Mucosa of stomach (tissue), 1 donor: Measurements from ENCODE around the gene SAMD1.
"Not testable (repeated sequence)": the region's sequence is repeated elsewhere in the genome, so short reads cannot be mapped to it uniquely, and the experiment has no call there.

Source experiments
- H3K27me3 ChIP-seq: one replicate; pipeline ENCODE4 v1.7.0; 2013; ENCODE audit warnings: mild to moderate bottlenecking, low read length; ENCODE audit not compliant: control insufficient read depth, insufficient read depth
- H3K36me3 ChIP-seq: one replicate; pipeline ENCODE4 v1.7.0; 2013; ENCODE audit warnings: low read length; ENCODE audit not compliant: control insufficient read depth, insufficient read depth
- H3K4me1 ChIP-seq: one replicate; pipeline ENCODE4 v1.7.0; 2013; ENCODE audit warnings: mild to moderate bottlenecking, low read length; ENCODE audit not compliant: control insufficient read depth, insufficient read depth
- H3K4me3 ChIP-seq: one replicate; pipeline ENCODE4 v1.7.0; 2013; ENCODE audit warnings: low read length
- H3K9ac ChIP-seq: one replicate; pipeline ENCODE4 v1.7.0; 2013; ENCODE audit warnings: mild to moderate bottlenecking, low read length, moderate library complexity
- H3K9me3 ChIP-seq: one replicate; pipeline ENCODE4 v1.7.0; 2013; ENCODE audit warnings: mild to moderate bottlenecking, low read length, moderate library complexity; ENCODE audit not compliant: control insufficient read depth
- donor health status: Pancreatic carcinoma.

Gene SAMD1

DNA sequence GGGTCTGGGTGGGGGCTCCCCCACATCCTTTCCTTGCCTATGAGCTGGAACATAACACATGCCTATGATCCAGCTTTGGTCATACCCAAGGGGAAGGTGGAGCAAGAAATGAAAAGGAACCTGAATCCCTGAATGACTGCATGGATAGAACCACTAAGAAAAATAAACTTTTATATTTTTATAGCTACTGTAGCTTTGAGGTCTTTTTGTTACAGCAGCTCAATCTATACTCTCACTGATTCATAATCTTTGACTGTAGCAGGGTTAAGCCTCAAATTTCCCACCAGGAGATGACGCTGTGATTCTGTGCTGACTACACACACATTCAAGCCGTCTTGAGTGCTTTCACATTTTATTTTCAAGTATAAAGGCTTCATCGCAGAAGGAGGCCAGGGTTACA is 37.5 kb downstream of the SAMD1 start:
- peaks cover 4% of the 10 kb centered on the region for H3K27me3 ChIP-seq
- peaks cover 3% of the 10 kb centered on the region for H3K4me1 ChIP-seq
- H3K9me3 ChIP-seq = no peaks in the 10 kb centered on the region
- no peaks in the 10 kb centered on the region for H3K36me3 ChIP-seq
- no peak overlapping the region for H3K9ac ChIP-seq
- no peak overlapping the region for H3K4me3 ChIP-seq

DNA sequence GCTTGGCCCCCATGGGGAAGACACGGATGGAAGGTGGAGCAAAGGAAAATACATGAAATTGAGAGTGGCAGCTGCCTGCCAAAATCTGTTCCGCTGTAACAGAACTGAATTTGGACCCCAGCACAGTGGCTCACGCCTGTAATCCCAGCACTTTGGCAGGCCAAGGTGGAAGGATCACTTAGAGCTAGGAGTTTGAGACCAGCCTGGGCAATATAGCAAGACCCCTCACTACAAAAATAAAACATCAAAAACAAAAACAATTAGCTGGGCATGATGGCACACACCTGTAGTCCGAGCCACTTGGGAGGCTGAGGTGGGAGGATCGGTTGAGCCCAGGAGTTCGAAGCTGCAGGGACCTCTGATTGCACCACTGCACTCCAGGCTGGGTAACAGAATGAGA is 38.1 kb downstream of the SAMD1 start:
- Histone ChIP-seq H3K4me3 (no peak overlapping the region), H3K4me1 (peaks cover 3% of the 10 kb centered on the region), H3K27me3 (no peaks in the 10 kb centered on the region), H3K9ac (no peak overlapping the region), H3K9me3 (no peaks in the 10 kb centered on the region), H3K36me3 (no peaks in the 10 kb centered on the region)

DNA sequence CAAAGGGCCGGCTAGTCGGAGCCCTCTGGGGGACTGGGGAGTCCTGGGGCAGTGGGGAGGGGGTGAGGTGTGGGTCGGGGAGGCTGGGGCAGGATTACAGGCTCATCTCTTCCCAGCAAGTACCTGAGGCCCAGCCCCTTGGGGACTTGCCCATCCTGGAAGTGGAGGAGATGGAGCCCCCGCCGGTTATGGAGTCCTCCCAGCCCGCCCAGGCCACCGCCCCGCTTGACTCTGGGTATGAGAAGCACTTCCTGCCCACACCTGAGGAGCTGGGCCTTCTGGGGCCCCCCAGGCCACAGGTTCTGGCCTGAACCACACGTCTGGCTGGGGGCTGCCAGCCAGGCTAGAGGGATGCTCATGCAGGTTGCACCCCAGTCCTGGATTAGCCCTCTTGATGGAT is 38.6 kb downstream of the SAMD1 start:
- Histone ChIP-seq H3K27me3 (no peaks in the 10 kb centered on the region), H3K9ac (no peak overlapping the region), H3K36me3 (no peaks in the 10 kb centered on the region), H3K9me3 (no peaks in the 10 kb centered on the region), H3K4me3 (no peak overlapping the region), H3K4me1 (peaks cover 3% of the 10 kb centered on the region)

- H3K9ac ChIP-seq, H3K4me3 ChIP-seq, H3K27me3 ChIP-seq, H3K4me1 ChIP-seq, H3K9me3 ChIP-seq, H3K36me3 ChIP-seq: not testable (repeated sequence)
Observed at GRCh38 chr19:14050961-14051360, 39.6 kb downstream of the SAMD1 start.

DNA sequence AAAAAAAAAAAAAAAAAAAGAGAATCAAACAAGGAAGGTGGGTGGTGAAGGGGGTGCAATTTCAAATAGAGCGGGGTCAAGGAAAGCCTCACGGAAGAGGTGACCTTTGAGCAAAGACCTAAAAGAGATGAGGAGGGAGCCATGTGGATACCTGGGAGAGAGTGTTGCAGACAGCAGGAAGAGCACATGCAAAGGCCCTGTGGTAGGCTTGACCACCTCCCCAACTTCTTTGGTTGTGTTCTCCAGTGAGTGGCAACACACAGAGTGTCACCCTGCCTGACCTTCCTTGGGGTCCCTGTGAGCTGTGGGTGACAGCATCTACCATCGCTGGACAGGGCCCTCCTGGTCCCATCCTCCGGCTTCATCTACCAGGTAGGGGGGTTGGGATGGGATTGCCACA is 40.0 kb downstream of the SAMD1 start:
- Histone ChIP-seq H3K36me3 (no peaks in the 10 kb centered on the region), H3K27me3 (no peaks in the 10 kb centered on the region), H3K9me3 (no peaks in the 10 kb centered on the region), H3K4me3 (no peak overlapping the region), H3K9ac (no peak overlapping the region), H3K4me1 (no peaks in the 10 kb centered on the region)

GRCh38 chr19:14048443-14049153 is 42.0 kb downstream of the SAMD1 start:
- Histone ChIP-seq H3K36me3 (no peaks in the 10 kb centered on the region), H3K4me3 (no peak overlapping the region), H3K4me1 (no peaks in the 10 kb centered on the region), H3K9ac (no peak overlapping the region), H3K27me3 (no peaks in the 10 kb centered on the region), H3K9me3 (no peaks in the 10 kb centered on the region)

DNA sequence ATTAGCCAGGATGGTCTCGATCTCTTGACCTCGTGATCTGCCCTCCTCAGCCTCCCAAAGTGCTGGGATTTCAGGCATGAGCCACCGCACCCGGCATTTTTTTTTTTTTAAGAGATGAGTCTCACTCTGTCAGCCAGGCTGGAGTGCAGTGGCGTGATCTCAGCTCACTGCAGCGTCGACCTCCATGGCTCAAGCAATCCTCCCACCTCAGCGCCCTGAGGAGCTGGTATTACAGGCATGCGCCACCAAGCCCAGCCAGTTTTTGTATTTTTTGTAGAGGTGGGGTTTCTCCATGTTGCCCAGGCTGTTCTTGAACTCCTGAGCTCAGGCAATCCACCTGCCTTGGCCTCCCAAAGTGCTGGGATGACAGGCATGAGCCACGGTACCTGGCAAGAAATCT is 42.7 kb downstream of the SAMD1 start:
- H3K9me3 ChIP-seq, H3K27me3 ChIP-seq, H3K4me3 ChIP-seq, H3K4me1 ChIP-seq, H3K9ac ChIP-seq, H3K36me3 ChIP-seq: not testable (repeated sequence)

DNA sequence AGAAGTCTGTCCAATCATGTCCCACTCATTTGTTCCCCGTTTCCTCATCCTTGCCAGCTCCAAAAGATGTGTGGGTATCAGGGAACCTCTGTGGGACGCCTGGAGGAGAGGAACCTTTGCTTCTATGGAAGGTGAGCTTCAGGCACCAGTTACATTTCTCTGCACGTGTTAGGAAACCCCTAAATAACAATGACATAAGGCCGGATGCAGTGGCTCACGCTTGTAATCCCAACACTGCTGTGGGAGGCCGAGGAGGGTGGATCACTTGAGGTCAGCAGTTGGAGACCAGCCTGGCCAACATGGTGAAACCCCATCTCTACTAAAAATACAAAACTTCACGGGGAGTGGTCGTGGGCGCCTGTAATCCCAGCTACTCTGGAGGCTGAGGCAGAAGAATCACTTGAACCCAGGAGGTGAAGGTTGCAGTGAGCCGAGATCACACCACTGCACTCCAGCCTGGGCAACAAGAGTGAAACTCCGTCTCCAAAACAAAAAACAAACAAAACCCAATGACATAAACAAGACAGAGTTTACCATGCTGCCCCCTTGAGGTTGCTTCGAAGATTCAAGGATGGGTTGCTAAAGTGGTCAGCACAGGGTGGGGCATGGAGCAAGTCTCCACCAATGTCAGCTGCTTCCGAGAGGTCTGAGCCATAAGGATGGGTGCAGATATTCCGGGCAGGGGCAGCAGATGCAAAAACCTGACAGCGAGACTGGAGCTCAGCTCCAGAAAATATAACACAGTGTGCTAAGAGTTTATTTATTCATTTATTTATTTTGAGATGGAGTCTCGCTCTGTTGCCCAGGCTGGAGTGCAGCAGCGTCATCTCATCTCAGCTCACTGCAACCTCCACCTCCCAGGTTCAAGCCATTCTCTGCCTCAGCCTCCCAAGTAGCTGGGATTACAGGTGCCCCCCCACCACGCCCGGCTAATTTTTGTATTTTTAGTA is 47.6 kb downstream of the SAMD1 start:
- H3K9ac ChIP-seq, H3K27me3 ChIP-seq, H3K4me1 ChIP-seq, H3K36me3 ChIP-seq, H3K9me3 ChIP-seq, H3K4me3 ChIP-seq: not testable (repeated sequence)

GRCh38 chr19:14039181-14039580 is 51.4 kb downstream of the SAMD1 start:
- Histone ChIP-seq H3K9me3 (no peaks in the 10 kb centered on the region), H3K4me3 (no peak overlapping the region), H3K9ac (no peak overlapping the region), H3K27me3 (no peaks in the 10 kb centered on the region), H3K36me3 (no peaks in the 10 kb centered on the region), H3K4me1 (no peaks in the 10 kb centered on the region)
